NOMO-1 (cell line): Measurements from ENCODE around the gene GALNT18.

Source experiments
- DNase-seq, 2 experiments: peaks; one replicate each; lab custom pipeline; 2025; ENCODE audit not compliant: unreplicated experiment in 2 of 2; lab: John Stamatoyannopoulos, UW

GALNT18 gene

DNA sequence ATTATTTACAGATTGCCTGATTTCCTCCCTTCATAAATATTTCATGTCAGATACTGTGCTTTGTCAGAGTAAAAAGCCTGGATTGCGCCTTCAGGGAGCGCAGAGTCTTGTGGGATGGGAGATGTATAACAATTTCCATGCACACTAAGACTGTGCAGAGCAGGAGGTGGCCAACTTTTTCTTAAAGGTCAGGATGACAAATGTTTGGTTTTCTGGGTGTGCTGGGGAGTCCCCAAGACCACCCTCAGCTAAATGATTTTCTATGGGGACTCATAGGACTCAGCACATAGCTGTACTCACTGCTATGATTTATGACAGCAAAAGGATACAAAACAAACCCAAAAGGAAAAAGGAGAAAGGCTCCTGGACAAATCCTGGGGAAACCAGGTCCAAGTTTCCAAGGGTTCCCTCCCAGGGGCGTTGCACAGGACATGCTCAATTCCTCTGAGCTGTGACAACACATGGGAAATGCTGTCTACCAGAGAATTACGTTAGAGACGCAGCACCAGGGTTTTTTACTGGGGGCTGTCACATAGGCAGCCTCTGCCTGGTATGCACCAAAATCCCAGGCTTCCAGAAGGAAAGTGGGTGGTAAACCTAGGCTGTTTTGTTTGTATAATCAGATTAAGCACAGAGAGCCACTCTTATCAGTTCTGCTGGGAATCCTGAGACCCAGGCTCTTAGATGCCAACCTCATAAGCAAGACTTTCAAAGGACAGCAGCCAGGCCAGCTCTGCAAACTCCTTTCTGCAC lies 327.8 kb downstream of the GALNT18 start:
- no peak for DNase-seq

DNA sequence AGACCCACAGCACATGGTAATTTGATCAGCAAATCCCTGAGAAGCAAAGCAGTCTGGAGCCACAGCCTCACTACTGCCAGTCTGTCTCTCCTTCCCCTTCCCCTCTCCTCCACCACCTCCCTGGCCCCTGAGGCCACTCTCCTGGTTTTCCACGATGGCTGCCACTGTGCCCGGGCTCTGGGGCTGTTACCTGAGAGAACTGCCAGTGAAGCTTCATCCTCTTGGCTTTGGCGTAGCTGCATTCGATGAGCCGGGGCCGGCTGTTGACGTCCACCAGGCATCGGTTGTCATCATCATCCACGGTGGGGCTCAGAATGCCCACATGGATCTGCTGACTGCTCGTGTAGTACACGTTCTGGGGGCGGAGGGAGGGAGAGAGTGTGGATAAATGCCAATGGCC lies 329.0 kb downstream of the GALNT18 start:
- no peak for DNase-seq

DNA sequence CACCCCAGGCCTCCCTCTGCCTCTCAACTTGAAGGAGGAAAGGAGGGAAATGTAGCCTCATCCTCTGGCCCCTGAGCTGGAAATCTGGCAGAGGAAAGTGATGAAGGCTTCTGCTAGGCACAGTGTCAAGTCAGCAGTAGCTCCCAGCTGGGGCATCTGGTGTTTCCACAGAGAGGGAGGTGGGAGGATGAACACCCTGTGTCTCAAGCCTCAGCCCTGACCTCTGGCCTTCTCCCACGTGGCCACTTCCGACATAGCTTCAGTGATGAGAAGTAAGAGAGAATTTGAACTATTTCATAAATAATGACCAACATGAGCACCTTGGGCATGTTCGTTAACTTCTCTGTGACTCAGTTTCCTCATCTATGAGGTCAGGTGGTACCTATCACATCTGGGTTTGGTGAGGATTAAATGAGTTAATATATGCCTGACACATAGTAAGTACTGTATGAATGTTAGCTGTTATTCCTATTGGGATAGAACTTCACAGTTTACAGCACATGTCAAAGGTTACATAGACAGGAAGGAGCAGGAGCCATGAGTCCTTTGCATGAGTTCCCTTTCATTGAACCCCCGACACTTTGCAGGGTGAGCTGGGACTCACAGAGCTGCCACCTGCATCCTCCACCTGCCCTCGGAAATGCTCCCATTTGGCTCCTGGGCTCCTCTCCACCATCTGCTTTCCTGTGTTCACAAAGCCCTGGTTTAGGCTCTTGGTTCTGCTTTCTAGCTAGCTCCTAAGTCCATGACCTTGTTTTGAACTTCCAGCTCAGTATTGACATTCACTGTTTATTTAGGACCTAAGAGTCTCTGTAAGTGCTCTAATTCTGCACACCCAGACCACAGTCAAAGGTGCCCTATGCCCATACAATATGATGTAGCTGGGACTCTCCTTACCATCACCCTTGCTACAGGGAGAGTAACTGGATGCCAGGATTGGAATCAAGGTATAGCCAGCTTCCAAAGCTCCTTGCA lies 330.5 kb downstream of the GALNT18 start:
- DNase-seq: no peak

DNA sequence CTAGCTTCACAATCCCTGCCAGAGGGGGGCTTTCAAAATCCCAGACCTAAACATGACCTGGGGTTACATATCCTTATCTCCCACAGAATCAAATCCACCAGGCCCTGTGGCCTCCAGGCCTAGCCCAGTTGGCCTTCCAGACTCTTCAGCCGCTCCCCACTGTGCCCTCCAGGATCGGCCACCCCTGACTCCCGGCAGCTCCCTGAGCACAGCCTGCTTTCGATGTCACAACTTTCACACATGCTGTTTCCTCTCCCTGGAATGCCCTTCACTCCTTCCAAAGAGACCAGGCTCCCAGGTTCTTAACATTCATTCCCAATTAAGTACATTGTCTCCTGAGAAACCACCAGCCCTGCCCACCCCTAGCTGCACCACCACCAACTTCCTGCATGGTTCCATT lies 331.5 kb downstream of the GALNT18 start:
- DNase-seq: no peak

DNA sequence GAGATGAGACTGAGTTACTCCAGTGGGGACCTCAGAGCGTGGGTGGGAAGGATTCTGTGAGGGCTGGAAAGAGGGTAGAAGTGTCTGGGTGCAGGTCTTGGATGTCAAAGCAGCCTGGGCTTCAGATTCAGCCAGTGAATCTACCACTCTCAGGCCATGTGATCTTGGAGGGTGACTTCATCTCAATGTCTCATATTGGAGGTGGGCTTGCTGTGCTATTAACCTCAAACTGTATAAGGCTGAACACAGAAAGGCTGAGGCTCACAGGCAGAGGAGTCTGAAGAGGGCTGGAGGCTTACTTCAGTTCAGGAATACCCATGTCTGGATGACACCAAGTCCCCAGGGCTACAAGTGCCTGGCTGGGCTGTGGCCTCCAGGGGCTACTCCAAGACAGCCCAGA lies 332.1 kb downstream of the GALNT18 start:
- no peak for DNase-seq

DNA sequence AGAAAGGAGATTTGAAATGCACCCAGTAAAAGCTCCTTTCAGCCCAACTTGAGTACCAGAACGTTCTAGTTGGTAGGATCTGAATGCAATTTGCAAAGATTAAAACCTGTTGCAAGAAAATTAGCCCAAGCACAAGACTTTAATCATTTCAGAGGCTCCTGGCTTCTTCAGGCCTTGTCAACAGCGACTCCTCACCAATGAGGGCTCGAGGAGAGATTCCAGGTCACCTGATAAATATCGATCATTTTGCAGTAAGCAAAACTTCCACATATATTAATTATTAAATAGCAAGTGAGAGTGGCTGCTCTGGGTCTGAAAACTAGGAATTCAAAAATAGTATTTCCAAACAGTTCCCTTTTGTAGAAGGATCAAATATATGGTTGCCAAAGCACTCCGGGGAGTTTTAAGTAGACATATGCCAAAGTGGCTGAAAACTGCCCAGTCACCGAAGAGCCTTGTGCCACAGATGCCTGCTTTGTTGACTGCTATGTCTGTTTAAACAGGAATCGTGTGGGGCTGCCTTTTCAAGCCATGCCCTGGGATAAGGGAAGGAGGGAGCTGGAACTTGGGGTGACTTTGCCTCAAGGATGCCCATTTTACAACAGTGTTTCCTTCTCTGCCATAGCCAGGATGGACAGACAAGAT lies 332.7 kb downstream of the GALNT18 start:
- no peak for DNase-seq

DNA sequence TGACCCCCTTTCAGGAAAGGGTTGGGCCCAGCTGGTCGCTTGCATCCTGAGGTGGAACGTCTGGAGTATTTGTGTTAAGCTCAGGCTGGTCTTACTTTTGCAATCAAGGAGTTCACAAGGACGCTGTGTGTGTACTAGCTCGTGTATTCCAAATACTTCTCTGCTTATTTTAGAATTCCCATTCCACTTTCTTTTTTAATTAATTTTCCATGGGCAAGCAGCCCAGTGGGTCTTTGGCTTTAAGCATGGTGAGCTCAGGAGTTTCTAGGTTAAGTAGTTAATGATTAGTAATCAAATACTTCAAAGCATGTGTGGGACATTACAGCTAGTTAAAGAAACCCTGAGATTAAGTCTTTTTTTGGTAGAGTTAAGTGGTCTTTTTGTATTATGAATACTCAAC lies 337.3 kb downstream of the GALNT18 start:
- no peak for DNase-seq

DNA sequence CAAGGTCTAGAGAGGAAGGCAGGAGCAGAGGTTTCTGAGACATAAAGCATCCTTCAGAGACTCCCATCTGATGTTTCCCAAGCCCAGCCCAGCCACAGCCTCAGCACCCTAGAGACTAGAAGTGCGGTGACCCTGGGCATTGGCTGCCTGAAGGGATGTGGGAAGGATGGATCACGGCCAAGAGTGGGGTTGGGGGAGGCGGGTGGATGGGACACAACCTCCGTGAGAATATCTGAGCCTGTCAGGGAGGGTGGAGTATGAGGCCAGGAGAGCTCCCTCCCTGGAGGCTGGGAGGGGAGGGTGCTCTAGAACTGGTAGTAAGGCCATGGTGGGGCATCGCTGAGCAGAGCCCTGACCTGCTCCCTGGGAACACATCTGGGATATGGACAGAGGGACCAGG lies 340.2 kb downstream of the GALNT18 start:
- no peak for DNase-seq

DNA sequence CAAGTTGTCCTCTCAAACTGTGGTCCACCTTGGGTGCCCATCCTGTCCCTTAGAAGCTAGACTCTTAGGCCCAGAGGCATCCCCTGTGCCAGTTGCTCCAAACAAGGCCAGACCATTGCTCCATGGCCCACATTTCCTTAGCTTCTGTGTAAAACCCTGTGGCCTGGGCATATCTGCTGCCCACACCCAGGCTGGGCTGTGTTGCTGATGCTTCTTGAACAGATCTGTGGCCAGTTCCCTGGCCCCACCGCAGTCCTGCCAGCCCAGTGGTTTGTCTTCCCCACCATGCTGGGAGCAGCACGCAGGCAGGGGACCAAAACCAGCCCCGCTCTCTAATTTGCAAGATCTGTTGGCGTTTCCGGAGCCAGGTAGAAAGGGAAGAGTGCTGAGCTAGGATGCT lies 341.0 kb downstream of the GALNT18 start:
- DNase-seq: no peak

DNA sequence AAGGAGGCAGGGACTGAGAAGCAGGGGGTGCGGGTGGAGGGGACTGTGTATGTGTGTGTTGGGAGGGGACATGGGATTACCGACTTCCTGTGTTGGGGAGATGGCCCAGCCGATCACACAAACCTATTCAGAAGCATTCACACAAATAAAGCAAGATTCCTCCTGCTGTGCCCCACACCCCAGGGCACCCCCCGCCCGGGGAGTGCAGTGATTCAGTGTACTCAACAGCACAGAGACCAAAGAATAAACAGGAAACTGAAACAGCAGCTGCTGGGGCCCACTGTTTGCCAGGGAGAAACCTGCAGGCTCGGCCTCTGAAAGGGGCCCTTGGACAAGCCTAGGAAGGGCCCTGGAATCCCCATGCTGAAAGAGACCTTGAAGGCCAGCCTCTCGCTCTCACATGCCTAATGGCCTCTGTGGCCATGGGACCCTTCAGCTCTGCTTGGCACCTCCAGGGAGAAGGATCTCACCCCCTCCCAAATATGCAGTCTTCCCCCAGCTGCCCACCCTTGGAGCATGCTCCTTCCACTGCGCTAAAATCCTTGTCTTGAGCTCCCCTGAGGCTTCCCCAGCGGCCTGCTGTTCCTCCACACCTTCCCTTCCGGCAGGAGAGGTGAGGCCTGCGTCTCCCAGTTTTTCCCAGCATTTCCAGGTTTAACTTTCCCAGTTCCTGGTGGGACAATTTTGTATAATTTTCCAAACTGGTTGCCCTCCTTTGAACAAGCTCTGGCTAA lies 341.7 kb downstream of the GALNT18 start:
- DNase-seq: peak in 1 of 2 experiments; percentile 11

DNA sequence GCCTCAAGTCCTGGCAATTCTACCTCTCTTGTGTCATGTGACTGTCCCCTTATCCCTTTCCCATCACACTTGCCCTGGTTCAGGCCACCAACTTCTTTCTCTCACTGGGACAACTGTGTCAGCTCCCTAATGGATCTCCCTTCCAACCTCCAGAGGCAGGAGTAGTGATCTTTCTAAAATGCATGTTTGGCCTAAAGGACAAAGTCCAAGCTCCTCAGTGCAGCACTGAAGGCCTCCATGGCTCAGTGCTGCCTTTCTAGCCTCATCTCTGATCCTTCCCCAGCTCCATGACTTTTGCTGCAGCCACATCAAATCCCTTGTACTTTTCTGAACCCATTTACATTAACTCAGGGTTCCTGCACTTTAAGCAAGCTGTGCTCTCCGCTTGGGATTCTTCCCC lies 349.6 kb downstream of the GALNT18 start:
- DNase-seq: no peak

DNA sequence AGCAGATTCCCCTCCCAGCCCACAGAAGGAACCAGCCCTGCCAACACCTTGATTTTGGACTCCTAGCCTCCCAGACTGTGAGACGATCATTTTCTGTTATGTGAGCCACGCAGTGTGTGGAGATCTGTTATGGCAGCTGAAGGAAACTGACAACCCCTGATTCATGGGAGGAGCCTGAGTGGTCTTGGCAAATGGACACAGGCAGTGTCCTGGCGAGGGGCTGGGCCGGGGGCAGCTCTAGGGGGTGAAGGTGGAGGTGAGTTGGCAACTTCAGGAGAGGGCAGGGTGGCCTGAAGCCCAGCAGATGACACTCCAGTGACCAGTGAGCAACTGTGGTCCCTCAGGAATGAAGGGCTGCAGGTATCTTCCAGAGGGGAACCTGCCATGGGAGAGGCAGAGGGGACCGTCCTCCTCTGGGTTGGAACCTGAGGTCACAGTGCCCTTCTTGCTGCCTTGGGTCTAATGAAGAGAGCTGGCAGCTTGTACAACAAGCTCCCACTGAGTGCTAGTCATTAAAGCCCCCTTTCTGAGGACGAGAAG lies 351.5 kb downstream of the GALNT18 start:
- DNase-seq: no peak

DNA sequence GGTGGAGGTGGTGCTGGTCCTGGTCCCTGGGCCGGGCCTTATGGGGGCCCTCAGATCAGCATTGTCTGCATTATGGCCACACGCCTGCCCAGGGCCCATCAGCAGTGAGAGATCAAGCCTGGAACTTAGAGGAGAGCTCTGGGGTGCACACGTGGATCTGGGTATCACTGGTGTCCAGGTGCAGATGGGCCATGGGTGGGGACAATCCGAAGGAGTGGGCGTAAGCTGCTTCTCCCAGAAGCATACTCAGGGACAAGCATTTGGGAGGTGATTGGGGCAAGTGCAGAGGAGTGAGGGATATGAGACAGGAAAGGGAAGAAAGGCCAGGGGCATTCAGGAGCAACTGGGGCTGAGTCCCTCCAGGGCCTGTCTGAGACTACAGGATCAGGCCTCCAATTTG lies 353.1 kb downstream of the GALNT18 start:
- DNase-seq: no peak

DNA sequence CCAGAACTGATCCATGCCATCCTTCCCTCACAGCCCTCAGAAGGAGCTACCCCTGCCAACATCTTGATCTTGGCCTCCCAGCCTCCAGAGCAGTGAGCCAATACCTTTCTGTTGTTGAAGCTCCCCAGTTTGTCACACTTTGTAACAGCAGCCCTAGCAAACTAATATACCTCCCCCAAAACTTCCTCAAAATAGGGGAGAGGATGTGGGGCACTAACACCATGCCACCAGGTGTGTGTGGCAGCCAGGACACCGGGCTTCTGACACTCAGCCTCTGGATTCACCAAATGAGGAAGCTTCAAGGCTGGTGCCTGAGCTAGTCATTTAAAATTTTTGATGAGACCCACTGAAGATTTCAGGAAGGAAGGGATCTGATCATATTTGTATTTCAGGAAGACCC lies 353.7 kb downstream of the GALNT18 start:
- no peak for DNase-seq

DNA sequence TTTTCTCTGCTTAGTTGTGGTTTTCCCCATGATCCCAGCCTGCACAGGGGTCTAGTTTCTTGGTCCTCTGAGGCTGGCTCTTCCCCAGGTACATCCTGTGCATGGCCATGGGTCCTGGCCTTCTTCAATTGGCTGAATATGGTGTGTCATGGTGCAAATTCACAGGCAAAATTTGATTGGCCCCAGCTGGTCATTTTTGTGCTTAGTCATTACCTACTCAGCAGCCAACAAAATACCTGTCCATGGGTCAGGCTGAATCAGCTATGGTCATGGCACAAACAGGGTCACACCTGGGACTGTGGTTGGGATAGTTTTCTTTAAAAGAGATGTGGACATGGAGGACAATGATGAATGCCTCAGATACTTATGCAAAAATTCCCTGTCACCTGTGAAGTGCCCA lies 354.5 kb downstream of the GALNT18 start:
- DNase-seq: no peak

DNA sequence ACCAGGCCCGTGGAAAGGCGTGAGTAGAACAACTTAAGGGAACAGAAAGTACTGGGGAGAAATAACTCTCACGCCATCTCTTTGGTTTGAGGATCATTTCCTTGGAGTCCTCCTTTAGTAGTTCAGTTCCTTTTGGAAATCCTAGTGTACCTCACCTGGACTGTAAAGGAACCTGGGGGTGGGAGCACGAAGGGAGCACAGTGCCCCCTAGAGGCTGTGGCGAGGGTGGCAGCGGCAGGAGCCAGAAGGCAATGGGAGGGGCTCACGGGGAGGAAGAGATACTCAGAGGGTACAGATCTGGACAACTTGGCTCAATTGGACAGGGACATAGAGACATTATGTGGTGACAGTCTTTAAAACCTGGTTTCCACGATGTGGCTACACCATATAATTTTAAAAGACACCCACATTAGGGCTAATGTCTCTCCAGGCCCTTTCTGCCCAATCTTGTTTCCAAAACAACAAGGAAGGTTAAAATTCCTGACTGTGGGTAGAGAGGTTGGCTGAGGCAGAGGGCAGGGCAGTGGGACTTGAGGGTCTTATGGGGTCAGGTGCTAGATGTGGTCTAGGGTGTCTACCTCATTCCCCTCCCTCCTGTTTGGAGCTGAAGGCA lies 355.7 kb downstream of the GALNT18 start:
- peak; percentile 33 to 39 for DNase-seq

DNA sequence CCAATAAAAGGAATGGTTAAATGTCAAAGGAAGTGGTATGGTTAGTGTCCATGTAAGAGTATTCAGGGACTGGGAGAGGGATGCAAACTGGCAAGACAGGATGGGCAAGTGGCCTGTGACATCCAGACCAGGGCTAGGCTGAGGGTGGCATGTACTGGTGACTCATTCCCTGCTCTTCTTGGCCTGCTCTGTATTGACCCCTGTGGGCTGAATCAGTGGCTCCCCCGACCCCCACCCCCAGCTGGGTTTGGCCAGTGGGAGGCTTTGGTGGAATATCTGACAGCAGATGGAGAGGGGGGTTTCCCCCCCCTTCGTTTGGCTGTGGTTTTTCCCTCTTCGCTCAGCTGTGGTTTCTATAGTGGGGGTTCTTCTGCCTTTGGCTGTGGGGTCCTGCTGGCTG lies 356.5 kb downstream of the GALNT18 start:
- no peak for DNase-seq

DNA sequence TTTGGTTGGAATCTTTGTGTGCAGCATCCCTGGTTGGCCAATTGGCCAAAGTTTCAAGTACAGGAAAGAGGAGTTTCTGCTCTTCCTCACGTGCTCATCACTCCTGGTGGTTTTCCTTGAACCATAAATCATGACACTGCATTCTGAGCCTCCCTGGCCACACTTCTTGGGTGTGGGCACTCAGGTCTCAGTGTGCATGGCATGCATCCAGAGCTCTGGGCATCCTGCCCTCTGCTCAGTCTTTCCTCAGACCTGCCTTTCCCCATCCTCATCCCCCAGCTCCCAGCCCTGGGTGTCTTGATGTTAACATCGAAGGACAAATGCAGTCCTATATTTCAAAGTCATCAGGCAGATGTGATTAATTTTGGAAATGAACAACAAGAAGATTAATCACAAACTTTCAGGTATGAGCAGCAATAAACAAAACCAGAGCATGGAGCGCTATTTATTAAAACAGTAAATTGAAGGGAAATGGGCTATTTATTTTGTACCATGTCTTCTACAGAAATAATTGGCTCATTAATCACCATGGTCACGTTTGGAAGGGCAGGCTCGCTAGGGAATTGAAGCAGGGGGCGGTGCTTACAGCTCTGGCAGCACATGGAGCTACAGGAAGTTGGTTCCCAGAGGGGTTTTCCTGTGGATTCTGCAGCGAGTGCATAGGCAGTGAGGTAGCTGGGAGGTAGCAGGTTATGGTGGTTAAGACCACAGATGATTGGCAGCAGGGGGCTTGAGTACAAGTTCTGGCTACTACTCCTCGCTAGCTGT lies 358.4 kb downstream of the GALNT18 start:
- no peak for DNase-seq

DNA sequence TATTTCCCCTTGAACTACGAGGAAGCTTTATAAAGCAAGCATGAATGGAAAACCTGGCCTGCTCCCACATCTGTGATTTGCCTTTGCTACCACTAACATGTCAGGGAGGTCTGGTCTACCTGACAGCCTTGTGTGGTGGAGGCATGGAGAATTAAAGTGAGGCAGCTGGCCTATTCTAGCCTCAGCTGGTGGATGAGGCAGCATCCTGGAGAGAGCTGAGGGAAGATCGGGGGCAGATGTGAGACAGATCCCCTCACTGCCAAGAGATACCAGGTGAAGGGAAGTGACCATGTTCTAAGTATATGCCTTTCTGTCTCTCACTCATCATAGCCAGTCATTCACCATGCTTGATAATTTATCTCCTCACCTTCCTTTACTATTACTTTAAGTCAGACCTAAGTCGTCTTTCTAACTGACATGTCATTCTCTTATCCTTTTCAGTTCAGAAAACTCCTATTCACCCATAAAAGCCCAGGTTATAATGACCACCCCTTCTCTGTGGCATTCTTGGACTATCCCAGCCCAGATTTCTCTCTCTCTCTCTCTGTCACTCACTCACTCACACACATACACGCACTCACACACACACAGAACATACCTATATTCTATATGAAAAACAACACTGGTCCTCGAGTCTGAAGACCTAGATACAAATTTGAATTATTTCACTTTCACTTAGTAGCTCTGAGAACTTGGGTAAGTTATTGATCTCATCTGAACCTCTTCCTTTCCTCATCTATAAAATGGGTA lies 359.5 kb downstream of the GALNT18 start:
- DNase-seq: no peak
